H1 (cell line): Measurements from ENCODE around the gene ACADSB. TPM values are rescaled to one million over a fixed set of nuclear protein-coding genes. Genes with fewer than 3 reads are reported as not detected.

ENCODE experiments used
- CTCF ChIA-PET: fragments of 300-600 bp; sonication (Branson Sonifier 250); formaldehyde crosslinking; loops from one replicate; lab custom pipeline; 2021; ENCODE audit not compliant: partially characterized antibody; lab: Charles Lee
- POLR2A ChIA-PET: fragments of 300-600 bp; sonication (Branson Sonifier 250); formaldehyde crosslinking; loops from one replicate; lab custom pipeline; 2021; ENCODE audit warnings: inconsistent platforms; ENCODE audit not compliant: partially characterized antibody; lab: Charles Lee
- DNase-seq, 2 experiments: peaks; one replicate each; pipeline versions ENCODE4 v3.0.0 to v3.0.0-alpha.2; 2010 to 2022; ENCODE audit warnings: low spot score in 2 of 2, low read depth in 1 of 2, mixed read lengths in 1 of 2
- FAIRE-seq: peaks from 2 replicates; lab custom pipeline; 2011; peaks lifted over from hg19 to GRCh38; lab: Jason Lieb, UNC
- H2AFZ ChIP-seq: 2 replicates; pipeline ENCODE4 v1.8.1; 2012; ENCODE audit warnings: low read length, inconsistent platforms
- H2AK5ac ChIP-seq: 2 replicates; pipeline ENCODE4 v1.6.1; 2013; ENCODE audit warnings: low read depth, low read length
- H2BK120ac ChIP-seq: replicated peaks from 2 replicates; pipeline ENCODE3; 2013; ENCODE audit warnings: low read depth, low read length, inconsistent platforms
- H2BK12ac ChIP-seq: 2 replicates; pipeline ENCODE4 v1.6.1; 2013; ENCODE audit warnings: low read depth, low read length
- H2BK15ac ChIP-seq: 2 replicates; pipeline ENCODE4 v1.6.1; 2013; ENCODE audit warnings: low read length
- H2BK20ac ChIP-seq: 2 replicates; pipeline ENCODE4 v1.6.1; 2013; ENCODE audit warnings: low read length
- H2BK5ac ChIP-seq: 2 replicates; pipeline ENCODE4 v1.6.1; 2013; ENCODE audit warnings: low read depth, low read length
- H3K14ac ChIP-seq: 2 replicates; pipeline ENCODE4 v1.6.1; 2013; ENCODE audit warnings: inconsistent platforms; ENCODE audit not compliant: insufficient read length
- H3K18ac ChIP-seq: 2 replicates; pipeline ENCODE4 v1.6.1; 2013; ENCODE audit warnings: low read length; ENCODE audit errors: extremely low read depth
- H3K23ac ChIP-seq: 2 replicates; pipeline ENCODE4 v1.6.1; 2013; ENCODE audit warnings: inconsistent platforms; ENCODE audit not compliant: insufficient read length
- H3K23me2 ChIP-seq: 2 replicates; pipeline ENCODE4 v1.6.1; 2013; ENCODE audit warnings: low read depth, low read length
- H3K27ac ChIP-seq: 2 replicates; pipeline ENCODE4 v1.6.1; 2011; ENCODE audit warnings: low read depth, low read length, inconsistent platforms
- H3K27me3 ChIP-seq, 4 experiments: replicated peaks in 1 of 4; 1 replicate in 1 of 4; 2 replicates in 3 of 4; pipeline versions ENCODE4 v1.6.1 to v1.8.1; 2011 to 2013; ENCODE audit warnings: low read length in 3 of 4, mild to moderate bottlenecking in 3 of 4, inconsistent platforms in 2 of 4, mixed read lengths in 2 of 4, moderate library complexity in 1 of 4; ENCODE audit not compliant: control insufficient read depth in 3 of 4, insufficient read depth in 3 of 4; ENCODE audit errors: extremely low read depth in 1 of 4
- H3K36me3 ChIP-seq, 4 experiments: 2 replicates each; pipeline versions ENCODE4 v1.6.1 to v1.8.1; 2011 to 2013; ENCODE audit warnings: mild to moderate bottlenecking in 4 of 4, low read length in 3 of 4, moderate library complexity in 2 of 4, control low read depth in 1 of 4, inconsistent platforms in 1 of 4; ENCODE audit not compliant: insufficient read depth in 4 of 4, control insufficient read depth in 2 of 4
- H3K4ac ChIP-seq: replicated peaks from 2 replicates; pipeline ENCODE3; 2013; ENCODE audit warnings: low read length, low read depth, mixed read lengths, inconsistent platforms; ENCODE audit not compliant: insufficient read length
- H3K4me1 ChIP-seq, 4 experiments: replicated peaks in 1 of 4; 1 replicate in 1 of 4; 2 replicates in 3 of 4; pipeline versions ENCODE4 v1.6.1 to v1.8.1; 2011 to 2013; ENCODE audit warnings: low read length in 3 of 4, inconsistent platforms in 2 of 4, mixed read lengths in 1 of 4; ENCODE audit not compliant: insufficient read depth in 4 of 4, control insufficient read depth in 3 of 4
- H3K4me2 ChIP-seq, 2 experiments: 2 replicates each; pipeline versions ENCODE4 v1.6.1 to v1.8.1; 2011 to 2013; ENCODE audit warnings: low read depth in 2 of 2, low read length in 2 of 2, control low read depth in 1 of 2, inconsistent platforms in 1 of 2, mild to moderate bottlenecking in 1 of 2; ENCODE audit not compliant: insufficient read depth in 1 of 2
- H3K4me3 ChIP-seq, 4 experiments: fragments of 200-600, 300-600 bp in 1 of 4; sonication (generic), shearing (Covaris generic), sonication (Bioruptor Twin) in 1 of 4; 2 replicates each; pipeline versions ENCODE4 v1.5.1 to v1.8.1; 2011 to 2016; ENCODE audit warnings: low read length in 4 of 4, low read depth in 3 of 4, control low read depth in 2 of 4, inconsistent platforms in 2 of 4, mild to moderate bottlenecking in 2 of 4, mixed read lengths in 1 of 4, moderate library complexity in 1 of 4; ENCODE audit not compliant: insufficient read depth in 2 of 4; ENCODE audit errors: extremely low read depth in 1 of 4
- H3K56ac ChIP-seq: replicated peaks from 2 replicates; pipeline ENCODE3; 2013; ENCODE audit warnings: low read depth, mild to moderate bottlenecking, mixed read lengths, low read length, inconsistent platforms; ENCODE audit not compliant: insufficient read length
- H3K79me1 ChIP-seq: 2 replicates; pipeline ENCODE4 v1.6.1; 2013; ENCODE audit warnings: low read depth, low read length, control low read depth
- H3K79me2 ChIP-seq, 2 experiments: 2 replicates each; pipeline versions ENCODE4 v1.6.1 to v1.8.1; 2012 to 2013; ENCODE audit warnings: low read length in 2 of 2, mild to moderate bottlenecking in 2 of 2, inconsistent platforms in 1 of 2; ENCODE audit not compliant: insufficient read depth in 2 of 2, control insufficient read depth in 1 of 2
- H3K9ac ChIP-seq, 4 experiments: replicated peaks in 1 of 4; 1 replicate in 1 of 4; 2 replicates in 3 of 4; pipeline versions ENCODE4 v1.6.1 to v1.8.1; 2011 to 2013; ENCODE audit warnings: low read depth in 3 of 4, low read length in 3 of 4, control low read depth in 2 of 4, mild to moderate bottlenecking in 2 of 4, moderate library complexity in 2 of 4, inconsistent platforms in 1 of 4; ENCODE audit errors: extremely low read depth in 1 of 4
- H3K9me3 ChIP-seq, 2 experiments: 2 replicates each; pipeline versions ENCODE4 v1.6.1 to v1.8.1; 2012 to 2013; ENCODE audit warnings: mild to moderate bottlenecking in 2 of 2, moderate library complexity in 2 of 2, control low read depth in 1 of 2, inconsistent platforms in 1 of 2, low read depth in 1 of 2, low read length in 1 of 2, mixed read lengths in 1 of 2; ENCODE audit not compliant: insufficient read depth in 2 of 2
- H4K20me1 ChIP-seq, 2 experiments: replicated peaks in 1 of 2; 2 replicates each; pipeline versions ENCODE3 to v1.8.1; 2011 to 2013; ENCODE audit warnings: inconsistent platforms in 2 of 2, low read length in 2 of 2, mild to moderate bottlenecking in 1 of 2; ENCODE audit not compliant: insufficient read depth in 2 of 2, control insufficient read depth in 1 of 2
- H4K5ac ChIP-seq: 2 replicates; pipeline ENCODE4 v1.6.1; 2013; ENCODE audit warnings: low read length, low read depth, mixed read lengths, inconsistent platforms; ENCODE audit not compliant: insufficient read length
- H4K8ac ChIP-seq: 2 replicates; pipeline ENCODE4 v1.8.0; 2013; ENCODE audit warnings: mild to moderate bottlenecking, moderate library complexity, low read length, inconsistent platforms; ENCODE audit not compliant: insufficient read depth; ENCODE audit errors: extremely low read depth
- H4K91ac ChIP-seq: replicated peaks from 2 replicates; pipeline ENCODE3; 2013; ENCODE audit warnings: low read length, mixed read lengths, inconsistent platforms; ENCODE audit not compliant: insufficient read length
- CBX8 ChIP-seq: fragments of 300-800, 300-1000 bp; sonication (generic); IDR thresholded peaks from 2 replicates; pipeline ENCODE4 v1.7.1; 2016; ENCODE audit warnings: low read depth, low read length, borderline replicate concordance
- CTBP2 ChIP-seq: IDR thresholded peaks from 2 replicates; pipeline ENCODE4 v1.7.0; 2011; ENCODE audit warnings: borderline replicate concordance, mild to moderate bottlenecking, moderate library complexity, mixed read lengths, low read length; ENCODE audit not compliant: insufficient read depth, insufficient read length
- CTCF ChIP-seq, 3 experiments: IDR thresholded peaks; 1 replicate in 2 of 3; 2 replicates in 1 of 3; pipeline versions ENCODE4 v1.5.1 to v1.6.1; 2011; ENCODE audit warnings: low read length in 3 of 3, mild to moderate bottlenecking in 3 of 3, inconsistent platforms in 2 of 3, low read depth in 1 of 3, moderate library complexity in 1 of 3; ENCODE audit not compliant: insufficient read depth in 1 of 3; ENCODE audit errors: control extremely low read depth in 1 of 3
- EGR1 ChIP-seq: IDR thresholded peaks from 2 replicates; pipeline ENCODE4 v1.6.1; 2011; ENCODE audit warnings: low read depth, low read length, borderline replicate concordance
- EZH2 ChIP-seq: fragments of 200-600 bp; sonication (generic); IDR thresholded peaks from 2 replicates; pipeline ENCODE4 v1.7.1; 2012; ENCODE audit warnings: low read depth, mild to moderate bottlenecking, moderate library complexity, low read length, inconsistent platforms; ENCODE audit not compliant: severe bottlenecking
- POLR2AphosphoS5 ChIP-seq: IDR thresholded peaks from 2 replicates; pipeline ENCODE4 v1.6.1; 2011; ENCODE audit warnings: low read depth, low read length
- TAF1 ChIP-seq: IDR thresholded peaks from 2 replicates; pipeline ENCODE4 v1.6.1; 2011; ENCODE audit warnings: mild to moderate bottlenecking, low read depth, low read length
- WGBS, 2 experiments: shearing (Covaris generic) in 1 of 2; methylation state at CpG; one replicate each; pipeline versions ENCODE4 v1.1.6 to v1.1.7; 2013 to 2015; ENCODE audit warnings: low lambda C conversion rate in 2 of 2, mixed read lengths in 2 of 2, inconsistent platforms in 1 of 2, low coverage in 1 of 2, missing lambda C conversion rate in 1 of 2; ENCODE audit not compliant: insufficient replicate concordance in 2 of 2, insufficient coverage in 1 of 2, insufficient read length in 1 of 2; ENCODE audit errors: extremely low coverage in 1 of 2, missing lambda C conversion rate in 1 of 2; 5-methylcytosine and 5-hydroxymethylcytosine counted together
- polyA plus RNA-seq, 7 experiments: library from polyadenylated mRNA; depleted of rRNA in 3 of 7; stranded (reverse) in 5 of 7; unstranded in 2 of 7; fragments of >200 nt in 5 of 7; fragments of 200-250 nt in 2 of 7; gene quantifications; 1 replicate in 5 of 7; 2 replicates in 1 of 7; 4 replicates in 1 of 7; pipeline versions ENCODE4 v1.2.1 to v1.2.3, GENCODE V29; 2011 to 2013; ENCODE audit warnings: missing spikeins in 2 of 7, mixed read lengths in 2 of 7
- total RNA-seq: library from RNA; stranded (reverse); fragmentation: NEBNext Ultra II Directional; extraction: Animal tissue kit (Norgen Biotek cat#: 25700); gene quantifications from 2 replicates; pipeline ENCODE4 v1.2.1, GENCODE V29; 2021

Gene ACADSB
- total and polyA plus RNA-seq, 2 of the 8 experiments (the other 6 are each of a cell fraction or from before 2014, with no cell fraction given) = 5.6 to 11.2 TPM

- no peak overlapping the region for H2BK20ac ChIP-seq
- no peak overlapping the region for H3K56ac ChIP-seq
- H3K23ac ChIP-seq = no peak overlapping the region
- no peak overlapping the region for H3K4ac ChIP-seq
- no peak overlapping the region for H2BK5ac ChIP-seq
- no peak overlapping the region for H3K4me3 ChIP-seq
- peaks cover 5 to 16% of the 10 kb centered on the region in 2 experiments for H3K9me3 ChIP-seq
- no peak overlapping the region for H3K4me2 ChIP-seq
- H3K79me1 ChIP-seq = no peaks in the 10 kb centered on the region
- no peak overlapping the region for H2AFZ ChIP-seq
- H4K5ac ChIP-seq = no peak overlapping the region
- no peak overlapping the region for H4K91ac ChIP-seq
- no peak overlapping the region for H4K8ac ChIP-seq
- no peak overlapping the region for H2AK5ac ChIP-seq
- CTCF ChIA-PET = interaction anchor here (0.7 kb wide), 1 partner anchor 1661 kb away, joined by 3 read pairs; no protein-coding TSS in a partner anchor
- H3K36me3 ChIP-seq = no peaks in the 10 kb centered on the region
- no peak overlapping the region for H3K14ac ChIP-seq
- DNase-seq (no peak), FAIRE-seq (no peak)
- no peak overlapping the region for H2BK120ac ChIP-seq
- no peak overlapping the region for H2BK12ac ChIP-seq
- no peak overlapping the region for H2BK15ac ChIP-seq
- 68% methylated on average over 3 of the region's 3 CpGs; no CpG with 5 or more reads in 1 of the 2 experiments for WGBS, 2 experiments
- H3K79me2 ChIP-seq = no peaks in the 10 kb centered on the region
- H3K27me3 ChIP-seq = no peaks in the 10 kb centered on the region; a peak in 2 of 7 replicates
- H3K23me2 ChIP-seq = no peaks in the 10 kb centered on the region
- H3K27ac ChIP-seq = no peak overlapping the region
- no peaks in the 10 kb centered on the region for H4K20me1 ChIP-seq
- no peak overlapping the region for H3K18ac ChIP-seq
- H3K9ac ChIP-seq = no peak overlapping the region
- H3K4me1 ChIP-seq = no peaks in the 10 kb centered on the region
- TF ChIP-seq CBX8 (no peak), TAF1 (no peak), EGR1 (no peak), CTCF (IDR thresholded peaks at IDR 0.05; ENCODE audit: control extremely low read depth in 1 of 3, insufficient read depth in 1 of 3, low read depth in 1 of 3, low read length in 3 of 3) (no peak), POLR2AphosphoS5 (no peak), CTBP2 (no peak), EZH2 (no peak)
- POLR2A ChIA-PET = interaction anchor here (1.0 kb wide), 1 partner anchor 18 kb away, joined by 3 read pairs; the partner anchor contains the start of gene PSTK
Observed at GRCh38 chr10:122962405-122962804, 46.4 kb upstream of the ACADSB start.
